Pancreas (tissue), 10 donors: Measurements from ENCODE around the gene ERBB4. TPM values are rescaled to one million over a fixed set of nuclear protein-coding genes. Genes with fewer than 3 reads are reported as not detected.

Experiments
- ATAC-seq, 4 donors: fragments of 200-7000 bp; cut with Tn5 transposase; one replicate each; pipeline versions ENCODE4 v1.8.0 to v1.9.1; 2020; ENCODE audit warnings: mild to moderate bottlenecking in 4 of 4, moderate library complexity in 4 of 4
- DNase-seq, 6 donors: peaks; one replicate each; pipeline ENCODE4 v3.0.0-alpha.2; 2020
- FAIRE-seq: peaks from 2 replicates; lab custom pipeline; 2012; peaks lifted over from hg19 to GRCh38; lab: Jason Lieb, UNC
- H3K27ac ChIP-seq, 4 donors: fragments of 200-600 bp; sonication (generic); 1 replicate in 3 of 4; 2 replicates in 1 of 4; pipeline versions ENCODE4 v1.5.0 to v1.8.0; 2020
- H3K27me3 ChIP-seq, 4 donors: fragments of 200-600 bp; one replicate each; pipeline ENCODE4 v1.8.0; 2021
- H3K36me3 ChIP-seq, 3 donors: fragments of 200-600 bp; sonication (generic) in 1 of 3; one replicate each; pipeline versions ENCODE4 v1.5.0 to v1.8.0; 2020 to 2021
- H3K4me1 ChIP-seq, 3 donors: fragments of 200-600 bp; one replicate each; pipeline ENCODE4 v1.8.0; 2021
- H3K4me3 ChIP-seq, 4 donors: fragments of 200-600 bp; sonication (generic) in 2 of 4; one replicate each; pipeline versions ENCODE4 v1.5.0 to v1.8.0; 2020 to 2021
- H3K9me3 ChIP-seq, 4 donors: fragments of 200-600 bp; one replicate each; pipeline ENCODE4 v1.8.0; 2021
- WGBS, 2 donors: extraction: QIAGEN DNeasy Blood & Tissue Kit; methylation state at CpG; one replicate each; pipeline ENCODE4 v1.1.7; 2013; 5-methylcytosine and 5-hydroxymethylcytosine counted together
- intact Hi-C, 3 donors: fragments of 100-400 bp; cut with DNase I; formaldehyde crosslinking; loops; one replicate each; pipeline versions ENCODE4 v1.11.1 to v1.14.2; 2022
- polyA plus RNA-seq, 2 donors: library from polyadenylated mRNA; stranded (reverse); fragments of 200-250 nt; gene quantifications; one replicate each; pipeline ENCODE4 v1.2.3, GENCODE V29; 2013
- total RNA-seq, 6 donors: library from RNA; stranded (reverse); fragmentation: NEBNext Ultra II Directional in 4 of 6; extraction: Animal tissue kit (Norgen Biotek cat#: 25700) in 4 of 6; gene quantifications; one replicate each; pipeline versions ENCODE4 v1.2.1 to v1.2.4, GENCODE V29; 2021 to 2023
- TF ChIP-seq, protein P1 (sequence below), 4 donors: fragments of 200-600 bp; sonication (generic) in 3 of 4; IDR thresholded peaks; one replicate each; pipeline versions ENCODE4 v1.5.0 to v1.8.0; 2021; ENCODE audit warnings: antibody characterized with exemption in 4 of 4
- donor health status: healthy with polysubstance abuse.
- donor health status: DM: no; HTN: no; CAD: no; lungs with moderate emphysema.
- donor health status: DM: no; HTN: no; CAD: no.
- donor health status: control.
- donor health status: control.
- donor health status: Bipolar disorder and iron deficiency.
- donor health status: DM: yes; HTN: yes; CAD: no.
- donor health status: DM: no; HTN: no; CAD: no.
- donor health status: DM: no; HTN: no; CAD: no.
- donor health status: DM: yes; HTN: yes; CAD: no.

ERBB4 gene
- total and polyA plus RNA-seq, 8 donors = 0.30 to 5.0 (median 3.3) TPM

DNA sequence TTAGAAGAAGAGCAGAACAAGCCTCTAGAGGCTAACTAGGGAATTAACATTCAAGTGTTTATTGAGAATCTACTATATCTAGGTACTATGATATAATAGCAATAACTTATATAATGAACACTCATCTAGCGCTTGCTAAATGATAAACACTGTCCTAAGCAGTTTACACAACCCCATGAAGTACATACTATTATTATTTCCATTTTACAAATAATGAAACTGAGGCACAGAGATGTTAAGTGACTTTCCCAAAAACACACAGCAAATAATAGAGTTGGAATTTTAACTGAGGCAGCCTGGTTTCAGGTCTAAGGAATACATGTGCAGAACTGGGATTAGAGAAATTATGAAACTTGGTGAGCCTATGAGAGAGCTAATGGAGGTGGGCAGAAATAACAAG, 1088.8 kb downstream of the ERBB4 start:
- DNase-seq = no peak
- Histone ChIP-seq H3K27ac (no peak overlapping the region), H3K4me1 (no peaks in the 10 kb centered on the region), H3K4me3 (no peak overlapping the region), H3K9me3 (no peaks in the 10 kb centered on the region), H3K27me3 (no peaks in the 10 kb centered on the region), H3K36me3 (no peaks in the 10 kb centered on the region)
- TF ChIP-seq, protein P1, sequence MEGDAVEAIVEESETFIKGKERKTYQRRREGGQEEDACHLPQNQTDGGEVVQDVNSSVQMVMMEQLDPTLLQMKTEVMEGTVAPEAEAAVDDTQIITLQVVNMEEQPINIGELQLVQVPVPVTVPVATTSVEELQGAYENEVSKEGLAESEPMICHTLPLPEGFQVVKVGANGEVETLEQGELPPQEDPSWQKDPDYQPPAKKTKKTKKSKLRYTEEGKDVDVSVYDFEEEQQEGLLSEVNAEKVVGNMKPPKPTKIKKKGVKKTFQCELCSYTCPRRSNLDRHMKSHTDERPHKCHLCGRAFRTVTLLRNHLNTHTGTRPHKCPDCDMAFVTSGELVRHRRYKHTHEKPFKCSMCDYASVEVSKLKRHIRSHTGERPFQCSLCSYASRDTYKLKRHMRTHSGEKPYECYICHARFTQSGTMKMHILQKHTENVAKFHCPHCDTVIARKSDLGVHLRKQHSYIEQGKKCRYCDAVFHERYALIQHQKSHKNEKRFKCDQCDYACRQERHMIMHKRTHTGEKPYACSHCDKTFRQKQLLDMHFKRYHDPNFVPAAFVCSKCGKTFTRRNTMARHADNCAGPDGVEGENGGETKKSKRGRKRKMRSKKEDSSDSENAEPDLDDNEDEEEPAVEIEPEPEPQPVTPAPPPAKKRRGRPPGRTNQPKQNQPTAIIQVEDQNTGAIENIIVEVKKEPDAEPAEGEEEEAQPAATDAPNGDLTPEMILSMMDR (IDR thresholded peaks at IDR 0.05) = no peak
- 99 to 100% methylated on average over 1 of the region's 1 CpG for WGBS, 2 donors
- FAIRE-seq = no peak
- no peak for ATAC-seq
- intact Hi-C loops = no loop called here

DNA sequence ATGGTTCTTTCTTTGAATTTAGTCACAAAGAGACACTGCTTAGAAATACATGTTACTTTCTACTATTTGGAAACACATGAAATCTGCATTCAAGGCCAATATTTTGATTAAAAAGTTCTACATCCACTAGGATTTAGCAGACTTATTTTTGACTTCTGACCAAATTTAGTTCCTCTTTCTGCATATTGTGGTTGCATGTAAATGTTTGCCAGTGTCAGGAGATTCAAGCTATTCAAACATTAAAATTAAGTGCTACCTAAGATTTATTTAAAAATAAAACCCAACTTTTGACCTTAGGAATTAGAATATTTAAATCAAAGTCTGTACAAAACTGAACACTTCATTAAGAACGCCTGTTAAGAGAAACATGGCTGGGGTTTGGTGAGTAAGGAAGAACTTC, 1091.1 kb downstream of the ERBB4 start:
- H3K4me3 ChIP-seq = no peak overlapping the region
- ATAC-seq (no peak), DNase-seq (no peak), FAIRE-seq (no peak)
- no peaks in the 10 kb centered on the region for H3K4me1 ChIP-seq
- no peaks in the 10 kb centered on the region for H3K27me3 ChIP-seq
- no peaks in the 10 kb centered on the region for H3K36me3 ChIP-seq
- WGBS, 2 donors = 63 to 80% methylated on average over 1 of the region's 1 CpG
- no peak overlapping the region for H3K27ac ChIP-seq
- intact Hi-C loops = no loop called here
- TF ChIP-seq, protein P1 (IDR thresholded peaks at IDR 0.05) = no peak
- no peaks in the 10 kb centered on the region for H3K9me3 ChIP-seq

DNA sequence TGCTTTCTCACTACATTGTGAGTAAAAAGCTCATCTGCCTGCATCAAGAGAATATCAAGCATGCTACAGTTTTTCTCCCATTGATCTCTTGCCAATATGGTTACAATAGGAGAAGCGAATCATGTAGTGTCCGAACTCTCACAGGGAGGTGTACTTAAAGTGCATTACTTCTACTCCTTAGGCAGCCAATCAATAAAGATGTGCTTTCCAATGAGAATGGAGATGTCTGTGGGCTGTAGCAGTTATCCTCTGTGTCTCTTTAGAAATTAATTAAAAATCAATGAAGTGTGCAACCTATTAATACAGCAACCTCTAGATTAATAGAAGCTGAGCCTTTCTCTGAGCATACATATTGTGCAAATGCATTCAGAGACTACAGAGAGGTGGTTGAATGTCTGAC, 1098.5 kb downstream of the ERBB4 start:
- no peak for FAIRE-seq
- intact Hi-C loops = no loop called here
- 89% methylated on average over 2 of the region's 2 CpGs for WGBS, 2 donors
- DNase-seq = no peak
- no peaks in the 10 kb centered on the region for H3K36me3 ChIP-seq
- no peak overlapping the region for H3K4me3 ChIP-seq
- H3K27me3 ChIP-seq = no peaks in the 10 kb centered on the region
- no peak overlapping the region for H3K27ac ChIP-seq
- ATAC-seq = no peak
- H3K4me1 ChIP-seq = no peaks in the 10 kb centered on the region
- TF ChIP-seq, protein P1 (IDR thresholded peaks at IDR 0.05) = no peak
- no peaks in the 10 kb centered on the region for H3K9me3 ChIP-seq

DNA sequence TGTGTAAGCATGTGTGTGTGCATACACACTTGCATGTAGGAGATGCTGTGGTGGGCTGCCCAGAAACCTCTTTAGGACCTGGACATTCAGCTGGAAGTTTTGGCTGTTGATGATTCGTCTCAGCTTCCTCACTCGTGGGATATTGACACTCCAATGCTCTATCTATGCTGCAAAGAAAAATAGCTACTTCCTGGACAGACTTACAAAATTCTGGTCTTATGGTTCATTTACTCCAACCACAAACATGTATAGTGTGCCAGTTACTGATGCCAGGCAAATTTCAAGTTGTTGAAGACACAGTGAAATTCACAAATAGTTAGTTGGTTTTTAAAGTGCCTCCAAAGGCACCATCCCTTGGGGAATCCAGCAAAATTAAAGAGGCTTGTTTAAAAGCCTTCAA, 1099.6 kb downstream of the ERBB4 start:
- Histone ChIP-seq H3K4me3 (no peak overlapping the region), H3K4me1 (no peaks in the 10 kb centered on the region), H3K9me3 (no peaks in the 10 kb centered on the region), H3K27me3 (no peaks in the 10 kb centered on the region), H3K27ac (no peak overlapping the region), H3K36me3 (no peaks in the 10 kb centered on the region)
- DNase-seq (no peak), ATAC-seq (no peak), FAIRE-seq (no peak)
- intact Hi-C loops = no loop called here
- WGBS, 2 donors = 53 to 57% methylated on average over 2 of the region's 2 CpGs
- TF ChIP-seq, protein P1 (IDR thresholded peaks at IDR 0.05) = no peak

DNA sequence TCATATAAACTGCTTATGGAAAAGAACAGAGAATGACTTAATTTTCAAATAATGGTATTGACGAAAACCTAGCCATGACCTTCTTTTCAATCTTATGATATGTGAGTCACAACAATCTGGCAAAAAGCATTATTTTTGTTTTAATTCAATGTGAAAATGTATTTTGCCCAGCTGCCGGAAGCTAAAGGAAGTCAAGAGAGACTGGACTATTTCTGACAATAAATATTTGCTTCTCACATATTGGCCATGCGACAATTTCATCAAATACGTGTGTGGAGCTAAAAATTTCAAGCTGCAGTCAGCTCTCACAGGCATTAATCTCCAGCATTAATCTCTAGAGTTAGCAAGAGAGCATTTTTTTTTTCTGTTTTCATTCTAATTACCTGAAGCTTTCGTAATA, 1101.2 kb downstream of the ERBB4 start:
- TF ChIP-seq, protein P1 (IDR thresholded peaks at IDR 0.05) = no peak
- intact Hi-C loops = no loop called here
- no peaks in the 10 kb centered on the region for H3K4me1 ChIP-seq
- H3K36me3 ChIP-seq = no peaks in the 10 kb centered on the region
- 52 to 56% methylated on average over 5 of the region's 5 CpGs for WGBS, 2 donors
- no peak overlapping the region for H3K27ac ChIP-seq
- ATAC-seq = peak in 1 of 4 donors; percentile 49
- no peaks in the 10 kb centered on the region for H3K27me3 ChIP-seq
- no peak for DNase-seq
- FAIRE-seq = no peak
- no peak overlapping the region for H3K4me3 ChIP-seq
- H3K9me3 ChIP-seq = no peaks in the 10 kb centered on the region
